Measurements from ENCODE around the gene PARVB.
"Not testable (repeated sequence)": the region's sequence is repeated elsewhere in the genome, so short reads cannot be mapped to it uniquely, and the experiment has no call there.

PARVB gene

GRCh38 chr22:44030051-44030701 lies 6.1 kb downstream of the PARVB start:
- no peak for DNase-seq

DNA sequence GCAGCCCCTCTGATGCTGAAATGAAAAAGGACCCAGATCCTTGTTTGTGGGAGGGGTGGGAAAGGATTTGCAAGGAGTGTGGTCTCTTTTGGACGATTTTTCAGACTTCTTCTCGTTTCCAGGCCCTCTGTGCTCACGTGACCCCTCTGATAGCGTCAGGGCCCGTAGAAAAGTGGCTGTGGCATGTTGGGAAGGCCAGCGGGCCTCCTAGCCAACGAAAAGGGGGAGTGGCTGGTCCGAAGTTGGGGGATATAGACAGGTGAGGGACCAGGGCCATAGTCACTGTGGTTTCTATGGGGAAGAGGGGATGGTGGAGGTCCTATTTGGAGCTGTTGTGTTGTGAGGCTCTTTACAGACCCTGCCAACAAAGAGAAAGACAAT lies 6.6 kb downstream of the PARVB start:
- DNase-seq, result no peak

GRCh38 chr22:44031158-44031952 lies 7.3 kb downstream of the PARVB start:
- no peak for DNase-seq

DNA sequence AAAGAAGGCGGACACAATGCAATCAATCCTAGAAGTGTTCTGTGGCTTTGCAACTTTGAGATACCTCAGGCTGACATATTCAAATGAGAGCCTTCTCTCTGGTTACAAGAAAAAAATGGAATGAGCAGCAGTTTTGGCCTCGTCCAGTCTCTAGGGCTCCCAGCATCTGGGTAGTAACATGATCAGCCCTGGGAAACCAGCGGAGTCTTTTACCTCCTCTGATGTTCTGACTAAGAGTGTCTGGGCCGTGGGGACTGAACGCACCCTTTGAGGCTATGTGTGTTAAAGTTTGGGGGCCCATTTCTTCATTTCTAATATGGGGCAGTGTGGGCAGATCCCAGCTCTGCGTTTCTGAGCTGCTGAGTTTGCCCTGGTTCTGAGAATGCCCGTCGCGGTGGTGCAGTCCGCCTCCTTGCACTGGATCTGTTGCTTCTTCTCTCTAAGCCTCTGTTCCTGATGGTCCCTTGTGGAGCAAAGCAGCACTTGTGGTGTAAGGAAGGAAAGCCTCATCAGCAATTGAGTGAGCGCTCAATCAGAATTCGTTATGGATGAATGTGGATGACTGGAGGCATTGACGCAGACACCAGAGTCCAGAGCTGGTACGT lies 8.1 kb downstream of the PARVB start:
- no peak for DNase-seq

GRCh38 chr22:44033287-44033686 lies 9.2 kb downstream of the PARVB start:
- DNase-seq, result no peak

DNA sequence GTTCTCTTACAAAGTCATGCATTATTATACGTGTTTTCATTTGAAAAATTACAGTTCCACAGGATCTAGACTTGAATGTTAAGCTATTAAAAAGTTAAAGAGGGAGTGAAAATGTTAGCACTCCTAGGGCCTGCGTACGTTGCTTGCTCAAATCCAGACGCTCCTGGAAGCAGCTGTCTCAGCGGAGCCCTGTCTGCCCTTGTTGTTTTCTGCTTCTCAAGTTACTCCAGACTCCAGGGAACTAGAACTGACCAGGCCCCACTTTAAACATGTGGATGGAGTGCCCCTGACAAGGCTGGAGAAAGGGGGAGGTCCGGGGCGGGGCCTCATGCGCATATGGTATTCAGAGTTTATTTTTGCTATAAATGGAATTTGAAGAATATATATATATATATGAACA lies 9.6 kb downstream of the PARVB start:
- DNase-seq, result no peak

- DNase-seq, result no peak
These were observed 13.6 kb downstream of the PARVB start for GRCh38 chr22:44037519-44038375.

DNA sequence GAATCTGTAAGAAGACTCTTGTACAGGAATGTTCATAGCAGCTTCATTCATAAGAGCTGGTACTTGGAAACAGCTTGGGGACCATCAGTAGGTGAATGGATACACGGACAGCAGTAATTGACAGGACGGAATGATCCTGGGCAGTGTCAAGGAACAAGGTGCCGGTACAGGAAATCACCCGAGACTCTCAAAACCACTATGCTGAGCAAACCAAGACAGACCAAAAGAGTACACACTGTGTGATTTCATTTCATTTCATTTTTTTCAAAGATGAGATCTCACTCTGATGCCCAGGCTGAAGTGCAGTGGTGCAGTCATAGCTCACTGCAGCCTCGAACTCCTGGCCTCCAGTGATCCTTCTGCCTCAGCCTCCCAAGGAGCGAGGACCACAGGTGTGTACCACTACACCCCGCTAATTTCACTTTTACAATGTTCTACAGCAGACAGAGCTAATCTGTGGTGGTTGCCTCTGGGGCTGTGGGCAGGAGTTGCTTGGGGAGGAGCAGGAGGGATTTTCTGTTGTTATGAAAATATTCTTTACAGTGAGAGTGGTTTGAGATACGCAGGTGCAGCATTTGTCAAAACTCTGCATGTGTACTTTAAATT lies 15.6 kb downstream of the PARVB start:
- DNase-seq, result no peak

- DNase-seq, result no peak
These were observed 18.4 kb downstream of the PARVB start for GRCh38 chr22:44042249-44043218.

DNA sequence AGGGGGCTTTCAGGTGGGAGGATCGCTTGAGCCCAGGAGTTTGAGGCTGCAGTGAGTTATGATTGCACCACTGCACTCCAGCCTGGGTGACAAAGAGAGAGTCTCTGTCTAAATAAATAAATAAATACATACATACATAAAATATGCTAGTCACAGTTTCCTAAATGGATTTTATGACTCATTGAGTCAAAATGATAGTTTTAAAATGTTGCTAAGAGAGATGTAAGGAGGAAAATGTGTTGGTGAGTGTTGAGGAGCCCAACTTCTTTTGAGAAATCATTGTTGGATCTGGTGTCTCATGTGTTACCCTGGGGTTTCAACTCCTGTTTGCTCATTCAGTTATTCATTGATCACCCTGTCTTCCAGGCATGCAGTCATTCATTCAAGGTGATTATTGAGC lies 21.0 kb downstream of the PARVB start:
- no peak for DNase-seq

DNA sequence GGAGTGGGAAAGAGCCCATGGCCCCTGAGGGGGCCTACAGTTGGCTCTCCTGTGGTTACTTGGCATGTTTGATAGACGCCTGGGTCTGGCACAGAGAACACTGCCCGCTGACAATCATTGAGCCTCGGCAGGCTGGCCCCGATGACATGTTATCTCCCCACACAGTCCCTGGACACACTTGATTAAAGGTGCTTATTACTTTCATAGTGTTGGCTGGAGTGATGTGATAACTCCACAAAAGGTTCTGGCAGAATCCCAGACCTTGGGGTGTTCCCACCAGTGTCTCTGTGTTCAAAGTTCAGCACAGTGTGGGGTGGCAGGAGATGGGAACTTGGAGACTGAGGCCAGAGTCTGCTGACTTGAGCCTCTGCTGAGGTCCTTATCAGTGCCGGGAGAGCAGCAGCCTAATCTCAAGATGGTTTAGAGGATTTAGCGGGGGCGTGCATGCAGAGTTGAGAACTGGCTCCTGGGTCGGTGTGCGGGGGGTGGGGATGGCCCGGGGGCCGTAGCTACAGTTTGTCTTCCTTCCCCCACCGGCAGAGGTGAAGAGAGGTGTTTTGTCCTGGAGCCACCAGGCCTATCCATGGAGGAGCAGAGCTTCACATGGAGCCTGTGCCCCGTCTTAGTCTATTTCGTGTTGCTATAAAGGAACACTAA lies 22.5 kb downstream of the PARVB start:
- no peak for DNase-seq

DNA sequence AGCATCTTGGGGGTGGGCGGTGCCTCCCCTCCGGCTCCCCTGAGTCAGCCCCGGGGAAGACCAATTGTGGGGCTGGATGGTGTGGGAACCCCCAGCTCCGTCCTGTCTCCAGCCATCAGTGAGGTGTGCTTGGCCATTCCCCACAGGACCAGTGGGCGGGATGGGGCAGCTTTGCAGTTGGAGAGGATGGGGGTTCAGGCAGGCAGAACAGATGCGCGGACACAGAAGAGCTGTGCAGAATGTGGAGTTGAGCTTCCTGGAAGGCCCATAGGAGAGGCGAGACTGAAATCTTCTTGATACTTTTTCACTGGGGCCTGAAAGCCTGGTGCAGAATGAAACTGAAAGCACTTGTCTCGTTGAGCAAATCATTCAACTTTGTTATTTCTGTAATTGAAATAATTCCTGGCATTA lies 23.8 kb downstream of the PARVB start:
- DNase-seq, result no peak

DNA sequence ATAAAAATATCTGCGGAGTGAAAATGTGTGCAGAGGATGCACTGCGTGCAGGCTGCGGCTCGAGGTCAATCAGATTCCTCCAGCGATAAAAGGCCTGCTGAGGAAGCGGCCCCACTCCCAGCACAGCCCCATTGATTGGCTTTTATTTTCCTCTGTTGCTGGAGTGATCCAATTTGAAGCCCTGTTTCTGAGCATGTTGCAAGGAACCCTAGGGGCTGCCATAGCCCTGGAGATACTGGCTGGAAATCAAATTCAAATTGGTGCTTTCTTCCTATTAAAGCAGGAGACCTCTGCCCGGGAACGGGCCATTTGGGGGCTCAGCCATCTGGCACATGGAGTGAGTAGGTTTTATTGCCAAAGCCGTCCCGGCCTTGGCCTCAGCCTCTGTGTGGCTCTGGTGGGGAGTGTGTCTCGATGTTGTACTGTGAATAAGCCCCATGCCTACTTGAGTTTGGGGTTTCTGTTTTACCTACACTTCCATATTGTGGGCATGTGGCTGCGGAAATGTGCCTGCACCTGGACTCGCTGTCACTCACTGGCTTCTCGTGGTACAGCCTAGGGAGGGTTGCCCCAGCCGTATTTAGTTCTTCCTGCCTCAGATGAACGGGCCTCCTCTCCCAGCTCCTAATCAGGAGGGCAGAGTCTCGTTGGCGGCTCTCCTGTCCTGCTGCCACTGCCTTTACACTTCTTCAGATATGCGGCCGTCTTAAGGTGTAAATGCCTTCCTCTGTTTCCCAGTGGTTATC lies 25.6 kb downstream of the PARVB start:
- DNase-seq, result no peak

DNA sequence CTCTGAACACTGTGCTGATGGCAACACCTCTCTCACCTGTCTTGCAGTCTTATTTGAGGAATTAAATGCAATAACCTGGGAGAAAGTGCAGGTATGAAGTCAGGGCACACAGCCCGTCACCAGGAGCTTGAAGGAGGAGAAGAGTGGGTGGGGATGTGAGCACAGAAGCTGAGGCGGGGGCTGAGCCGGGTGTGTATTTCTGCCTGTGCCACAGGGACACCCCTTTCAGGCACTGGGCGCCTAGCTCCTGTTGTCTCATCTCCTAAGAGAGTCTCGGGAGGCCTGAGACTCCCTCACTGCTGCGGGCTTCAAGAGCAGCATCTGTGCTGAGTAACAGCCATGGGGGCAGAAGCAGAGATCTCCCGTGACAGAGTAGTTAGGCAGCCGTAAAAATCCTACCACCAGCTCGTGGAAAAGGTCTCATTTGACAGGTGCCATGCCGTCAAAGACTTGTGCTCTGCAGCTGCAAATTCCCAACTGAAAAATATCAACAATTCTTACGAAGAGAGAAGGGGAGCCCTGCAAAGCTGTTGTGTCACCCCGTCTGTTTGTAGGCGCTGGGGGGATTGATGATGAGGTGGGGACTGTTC lies 26.8 kb downstream of the PARVB start:
- DNase-seq, result no peak

DNA sequence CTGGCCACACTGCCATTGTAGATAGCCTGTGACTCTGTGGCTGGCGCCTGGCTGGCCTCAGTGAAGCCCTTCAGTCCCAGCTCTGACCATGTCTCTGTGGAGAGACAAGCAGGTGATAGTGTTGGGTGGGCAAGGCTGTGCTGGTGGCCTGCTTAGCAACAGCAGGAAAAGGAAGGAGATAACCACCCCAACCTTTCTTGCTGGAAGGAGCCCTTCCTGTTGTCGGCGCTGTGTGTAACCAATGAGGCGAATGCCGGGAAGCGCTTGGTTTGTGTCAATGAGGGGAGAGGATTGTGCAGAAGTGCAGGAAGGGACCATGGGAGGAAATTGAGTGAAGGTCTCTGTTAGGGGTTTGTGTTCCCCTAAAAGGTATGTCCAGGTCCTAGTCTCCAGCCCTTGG lies 27.3 kb downstream of the PARVB start:
- no peak for DNase-seq

DNA sequence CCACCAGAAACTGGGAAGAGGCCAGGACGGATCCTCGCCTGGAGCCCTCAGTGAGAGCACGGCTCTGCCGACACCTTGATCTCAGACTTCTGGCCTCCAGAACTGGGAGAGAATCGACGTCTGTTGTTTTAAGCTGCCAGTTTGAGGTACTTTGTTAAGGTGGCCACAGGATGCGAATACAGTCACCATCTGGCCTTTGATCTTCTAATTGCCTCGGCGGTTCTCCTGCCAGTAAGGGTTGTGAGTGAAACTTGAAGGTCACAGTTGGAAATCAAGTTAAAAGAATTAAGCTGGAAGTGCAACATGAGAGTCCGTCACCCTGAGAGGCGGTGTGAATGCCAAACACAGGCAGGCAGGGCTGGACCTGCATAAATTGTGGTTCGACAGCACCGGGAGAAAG lies 27.9 kb downstream of the PARVB start:
- DNase-seq, result no peak

GRCh38 chr22:44055805-44056204 lies 31.7 kb downstream of the PARVB start:
- no peak for DNase-seq

DNA sequence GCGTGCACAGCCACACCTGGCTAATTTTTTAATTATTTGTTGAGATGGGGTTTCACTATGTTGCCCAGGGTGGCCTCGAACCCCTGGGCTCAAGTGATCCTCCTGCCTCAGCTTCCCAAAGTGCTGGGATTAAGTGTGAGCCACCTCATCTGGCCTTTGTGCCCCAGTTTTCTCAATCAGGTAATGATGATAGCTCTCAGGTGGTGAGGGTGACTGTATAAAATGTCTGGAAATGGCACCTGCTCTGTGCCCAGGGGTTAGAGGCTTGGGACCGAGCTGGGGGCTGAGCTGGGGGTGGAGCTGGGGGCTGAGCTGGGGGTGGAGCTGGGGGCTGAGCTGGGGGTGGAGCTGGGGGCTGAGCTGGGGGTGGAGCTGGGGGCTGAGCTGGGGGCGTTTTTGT lies 32.5 kb downstream of the PARVB start:
- DNase-seq, result not testable (repeated sequence)

DNA sequence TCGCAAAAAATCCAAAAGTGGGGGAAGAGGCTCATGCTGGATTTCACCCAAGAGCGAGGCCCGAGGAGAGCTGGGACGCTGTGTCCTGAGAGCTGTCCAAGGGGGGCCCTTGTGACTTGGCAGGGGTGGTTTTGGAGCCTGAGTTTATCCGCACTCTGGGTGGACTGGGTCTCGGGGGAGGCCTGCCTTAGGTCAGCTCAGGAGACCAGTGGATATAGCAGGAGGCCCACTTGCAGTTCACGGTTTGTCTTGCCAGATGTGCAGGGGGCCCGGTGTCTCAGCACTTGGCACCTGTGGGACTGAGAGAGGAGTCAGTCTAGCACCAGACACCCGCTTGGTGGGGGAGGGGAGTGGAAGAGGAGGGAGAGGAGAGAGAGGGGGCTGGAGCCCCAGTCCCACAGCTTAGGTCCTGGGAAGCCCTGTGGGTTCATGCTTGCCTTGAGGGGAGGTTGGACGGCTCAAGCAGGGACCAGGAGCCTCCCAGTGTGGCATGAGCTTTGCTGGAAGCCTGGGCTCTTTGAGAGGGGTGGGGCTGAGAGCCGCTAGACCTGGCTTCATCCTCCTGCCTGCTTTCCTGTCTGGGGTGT lies 33.4 kb downstream of the PARVB start:
- no peak for DNase-seq
